Measurements from ENCODE around the gene FOXN1. TPM values are rescaled to one million over a fixed set of nuclear protein-coding genes. Genes with fewer than 3 reads are reported as not detected.
"Not testable (repeated sequence)": the region's sequence is repeated elsewhere in the genome, so short reads cannot be mapped to it uniquely, and the experiment has no call there.

FOXN1 gene
- total RNA-seq, 4 donors from 2014 or later = 0.14 to 0.32 TPM; not detected in 2

GRCh38 chr17:28466521-28467048 lies 39.6 kb upstream of the FOXN1 start:
- no peaks in the 10 kb centered on the region for H3K36me3 ChIP-seq
- no peaks in the 10 kb centered on the region for H3K27me3 ChIP-seq
- whole genome bisulfite sequencing, 2 donors (ENCODE audit: low coverage in 1 of 2) = 65% methylated on average over 5 of the region's 5 CpGs; no CpG with 5 or more reads in 1 of the 2 donors
- intact Hi-C loops (cut with DNase I; ENCODE audit: low total_unique reads) = no loop called here
- H3K4me1 ChIP-seq = peaks cover 0 to 4% (median 0%) of the 10 kb centered on the region in 4 donors
- in situ Hi-C loops (cut with MboI; ENCODE audit: low pct_ligation_motif_present in 1 of 4, low pct_unique_long_range_greater_than_20kb in 1 of 4, low sequenced_read_pairs in 3 of 4) = no loop called here
- H3K4me3 ChIP-seq = no peak overlapping the region
- DNase-seq = no peak
- no peak overlapping the region for H3K27ac ChIP-seq
- TF ChIP-seq POLR2AphosphoS5 (IDR thresholded peaks at IDR 0.05) (no peak), CTCF (IDR thresholded peaks at IDR 0.05) (no peak), POLR2A (IDR thresholded peaks at IDR 0.05) (no peak)
- H3K9me3 ChIP-seq = no peaks in the 10 kb centered on the region

DNA sequence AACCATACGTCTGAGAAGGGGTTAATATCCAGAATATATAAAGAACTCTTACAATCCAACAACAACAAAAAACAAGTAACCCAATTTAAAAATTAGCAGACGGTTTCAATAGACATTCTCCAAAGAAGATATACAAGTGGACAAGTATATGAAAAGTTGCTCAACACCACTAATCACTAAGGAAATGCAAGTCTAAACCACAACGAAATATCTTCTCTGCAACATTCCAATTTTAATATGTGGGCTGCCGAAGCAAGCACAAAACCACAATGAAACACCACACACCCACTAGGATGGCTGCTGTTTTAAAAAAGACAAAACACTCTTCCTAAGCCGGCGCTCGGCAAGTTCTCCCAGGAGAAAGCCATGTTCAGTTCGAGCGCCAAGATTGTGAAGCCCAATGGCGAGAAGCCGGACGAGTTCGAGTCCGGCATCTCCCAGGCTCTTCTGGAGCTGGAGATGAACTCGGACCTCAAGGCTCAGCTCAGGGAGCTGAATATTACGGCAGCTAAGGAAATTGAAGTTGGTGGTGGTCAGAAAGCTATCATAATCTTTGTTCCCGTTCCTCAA lies 38.6 kb upstream of the FOXN1 start:
- Histone ChIP-seq H3K36me3 (no peaks in the 10 kb centered on the region), H3K9me3 (no peaks in the 10 kb centered on the region), H3K4me3 (no peak overlapping the region), H3K4me1 (peaks cover 0 to 4% (median 0%) of the 10 kb centered on the region in 4 donors), H3K27me3 (no peaks in the 10 kb centered on the region), H3K27ac (no peak overlapping the region)
- in situ Hi-C loops (cut with MboI; ENCODE audit: low pct_ligation_motif_present in 1 of 4, low pct_unique_long_range_greater_than_20kb in 1 of 4, low sequenced_read_pairs in 3 of 4) = no loop called here
- intact Hi-C loops (cut with DNase I; ENCODE audit: low total_unique reads) = no loop called here
- TF ChIP-seq CTCF (IDR thresholded peaks at IDR 0.05) (no peak), POLR2A (IDR thresholded peaks at IDR 0.05) (no peak), POLR2AphosphoS5 (IDR thresholded peaks at IDR 0.05) (no peak), EP300 (IDR thresholded peaks at IDR 0.05; ENCODE audit: low read depth) (no peak)
- no peak for DNase-seq
- WGBS, 2 donors (ENCODE audit: low coverage in 1 of 2) = 78 to 80% methylated on average over 10 to 17 of the region's 17 CpGs

DNA sequence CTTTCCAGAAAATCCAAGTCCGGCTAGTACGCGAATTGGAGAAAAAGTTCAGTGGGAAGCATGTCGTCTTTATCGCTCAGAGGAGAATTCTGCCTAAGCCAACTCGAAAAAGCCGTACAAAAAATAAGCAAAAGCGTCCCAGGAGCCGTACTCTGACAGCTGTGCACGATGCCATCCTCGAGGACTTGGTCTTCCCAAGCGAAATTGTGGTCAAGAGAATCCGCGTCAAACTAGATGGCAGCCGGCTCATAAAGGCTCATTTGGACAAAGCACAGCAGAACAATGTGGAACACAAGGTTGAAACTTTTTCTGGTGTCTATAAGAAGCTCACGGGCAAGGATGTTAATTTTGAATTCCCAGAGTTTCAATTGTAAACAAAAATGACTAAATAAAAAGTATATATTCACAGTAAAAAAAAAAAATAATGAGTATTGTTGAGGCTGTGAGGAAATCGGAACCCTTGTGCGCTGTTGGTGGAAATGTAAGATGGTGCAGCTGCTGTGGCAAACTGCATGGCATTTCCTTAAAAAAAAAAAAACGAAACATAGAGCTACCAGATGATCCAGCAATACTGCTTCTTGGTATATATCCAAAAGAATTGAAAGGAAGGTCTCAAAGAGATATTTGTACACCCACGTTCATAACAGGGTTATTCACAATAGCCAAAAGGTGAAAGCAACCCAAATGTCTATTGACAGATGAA lies 38.0 kb upstream of the FOXN1 start:
- H3K27ac ChIP-seq; H3K27me3 ChIP-seq; H3K36me3 ChIP-seq; in situ Hi-C loops (cut with MboI; ENCODE audit: low pct_ligation_motif_present in 1 of 4, low pct_unique_long_range_greater_than_20kb in 1 of 4, low sequenced_read_pairs in 3 of 4); H3K4me3 ChIP-seq; H3K9me3 ChIP-seq; H3K4me1 ChIP-seq; DNase-seq; intact Hi-C loops (cut with DNase I; ENCODE audit: low total_unique reads): not testable (repeated sequence)
- 75 to 81% methylated on average over 19 to 20 of the region's 20 CpGs for WGBS, 2 donors (ENCODE audit: low coverage in 1 of 2)

DNA sequence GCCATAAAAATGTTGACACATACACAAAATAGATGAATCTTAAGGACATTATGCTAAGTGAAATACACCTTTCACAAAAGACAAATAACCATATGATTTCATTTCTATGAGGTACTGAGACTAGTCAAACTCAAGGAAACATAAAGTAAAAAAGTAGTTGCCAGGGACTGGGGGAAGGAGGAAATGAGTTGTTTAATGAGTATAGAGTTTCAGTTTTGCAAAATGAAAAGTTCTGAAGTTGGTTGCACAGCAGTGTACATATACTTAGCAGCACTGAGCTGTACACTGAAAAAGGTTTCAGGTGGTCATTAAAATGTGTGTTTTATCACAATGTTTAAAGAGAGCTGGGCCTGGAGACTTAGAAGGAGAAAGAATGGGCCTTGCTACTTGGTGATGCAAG lies 37.4 kb upstream of the FOXN1 start:
- Histone ChIP-seq H3K4me3 (no peak overlapping the region), H3K4me1 (peaks cover 0 to 10% (median 3%) of the 10 kb centered on the region in 4 donors), H3K9me3 (no peaks in the 10 kb centered on the region), H3K27me3 (no peaks in the 10 kb centered on the region), H3K36me3 (no peaks in the 10 kb centered on the region), H3K27ac (no peak overlapping the region)
- intact Hi-C loops (cut with DNase I; ENCODE audit: low total_unique reads) (no loop called here), in situ Hi-C loops (cut with MboI; ENCODE audit: low pct_ligation_motif_present in 1 of 4, low pct_unique_long_range_greater_than_20kb in 1 of 4, low sequenced_read_pairs in 3 of 4) (no loop called here)
- no peak for TF ChIP-seq POLR2AphosphoS5 (IDR thresholded peaks at IDR 0.05)
- TF ChIP-seq EP300 (IDR thresholded peaks at IDR 0.05; ENCODE audit: low read depth) = no peak
- TF ChIP-seq CTCF (IDR thresholded peaks at IDR 0.05) = no peak
- TF ChIP-seq POLR2A (IDR thresholded peaks at IDR 0.05) = no peak
- DNase-seq = no peak

Data from transverse colon (tissue), 4 donors.